Heart left ventricle (tissue), 13 donors: ENCODE measurements around the gene RIPOR1.

ENCODE experiments used
- CTCF ChIP-seq, 12 donors: fragments of 200-600 bp; sonication (generic) in 4 of 12; IDR thresholded peaks; one replicate each; pipeline versions ENCODE4 v1.5.0 to v1.8.0; 2018 to 2022; ENCODE audit warnings: antibody characterized with exemption in 12 of 12, mild to moderate bottlenecking in 5 of 12
- POLR2A ChIP-seq, 2 donors: fragments of 450-650 bp; IDR thresholded peaks; one replicate each; pipeline ENCODE4 v1.6.1; 2017; ENCODE audit warnings: antibody characterized with exemption in 2 of 2, mild to moderate bottlenecking in 2 of 2, moderate library complexity in 2 of 2
- donor health status: ischemic (EF 13 %, LVEDD 7.1; RV severe dilation, severe dysfunction).
- donor health status: DM: no; HTN: yes; CAD: no.
- donor health status: DM: no; HTN: no; CAD: no.
- donor health status: ischemic (EF 25% LVEDD 6.9; RV normal size, moderate dysfunction).
- donor health status: ischemic (EF 25% LVEDD 5.7; RV mildly dilated, moderate dysfunction).
- donor health status: ischemic (EF 35%, LVEDD 5.7; RV mildly dilated, moderate dysfunction).
- donor health status: nonischemic (EF 11% LVEDD 7.7; RV severe dilation, severe dysfunction).
- donor health status: DM: yes; HTN: yes; CAD: no.
- donor health status: PGD.
- donor health status: ischemic (EF 29% LVEDD 5.4; RV normal size, mild dysfunction).
- donor health status: nonischemic (EF 23%, LVEDD 6.1; RV moderate dilation, normal function).

- TF ChIP-seq CTCF (IDR thresholded peaks at IDR 0.05), result no peak
- TF ChIP-seq POLR2A (IDR thresholded peaks at IDR 0.05), result no peak
Measured at GRCh38 chr16:67526149-67526791, 2.4 kb upstream of the RIPOR1 start.
